HUDEP-2 (cell line): Measurements from ENCODE around the gene TIMM22.
"Not testable (repeated sequence)": the region's sequence is repeated elsewhere in the genome, so short reads cannot be mapped to it uniquely, and the experiment has no call there.

Experiments
- DNase-seq, 76 experiments: peaks; one replicate each; lab custom pipeline; 2025; ENCODE audit not compliant: unreplicated experiment in 76 of 76; lab: John Stamatoyannopoulos, UW

Gene TIMM22

DNA sequence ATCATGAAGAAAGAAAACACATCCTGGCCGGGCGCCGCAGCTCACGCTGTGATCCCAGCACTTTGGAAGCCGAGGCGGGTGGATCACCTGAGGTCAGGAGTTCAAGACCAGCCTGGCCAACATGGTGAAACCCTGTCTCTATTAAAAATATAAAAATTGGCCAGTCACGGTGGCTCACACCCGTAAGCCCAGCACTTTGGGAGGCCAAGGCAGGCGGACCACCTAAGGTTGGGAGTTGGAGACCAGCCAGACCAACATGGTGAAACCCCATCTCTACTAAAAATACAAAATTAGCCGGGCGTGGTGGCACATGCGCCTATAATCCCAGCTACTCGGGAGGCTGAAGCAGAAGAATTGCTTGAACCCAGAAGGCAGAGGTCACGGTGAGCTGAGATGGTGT, 25.1 kb upstream of the TIMM22 start:
- not testable (repeated sequence) for DNase-seq

DNA sequence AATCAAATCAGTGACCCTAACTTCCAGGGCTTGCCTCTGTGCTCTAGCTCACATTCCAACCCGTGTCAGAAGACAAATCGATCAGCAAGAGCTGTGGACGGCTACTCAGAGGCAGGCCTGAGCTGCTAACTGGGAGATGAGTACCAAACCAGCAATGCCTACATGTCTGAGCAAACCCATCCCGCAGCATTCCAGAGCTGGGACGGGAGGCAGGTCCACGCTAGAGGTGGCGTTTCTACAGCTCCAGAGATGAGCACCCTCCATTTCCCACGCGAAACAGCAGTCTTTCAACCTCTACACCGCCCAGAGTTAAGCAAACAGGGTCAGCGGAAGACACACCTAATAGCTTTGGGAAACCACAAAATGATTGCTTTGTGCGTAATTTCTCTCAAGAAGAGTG, 23.9 kb upstream of the TIMM22 start:
- DNase-seq = no peak

DNA sequence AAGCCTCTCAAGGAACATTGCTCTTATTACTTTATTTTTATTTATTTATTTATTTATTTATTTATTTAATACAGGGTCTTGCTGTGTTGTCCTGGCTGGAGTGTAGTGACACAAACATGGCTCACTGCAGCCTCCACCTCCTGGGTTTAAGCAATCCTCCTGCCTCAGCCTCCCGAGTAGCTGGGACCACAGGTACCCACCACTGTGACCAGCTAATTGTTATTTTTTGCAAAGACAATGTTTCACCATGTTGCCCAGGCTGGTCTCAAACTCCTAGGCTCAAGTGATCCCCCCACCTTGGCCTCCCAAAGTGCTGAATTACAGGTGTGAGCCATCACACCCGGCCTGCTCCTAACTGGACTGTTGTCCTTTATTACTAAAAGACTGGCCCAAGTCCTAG, 22.2 kb upstream of the TIMM22 start:
- DNase-seq = not testable (repeated sequence)

DNA sequence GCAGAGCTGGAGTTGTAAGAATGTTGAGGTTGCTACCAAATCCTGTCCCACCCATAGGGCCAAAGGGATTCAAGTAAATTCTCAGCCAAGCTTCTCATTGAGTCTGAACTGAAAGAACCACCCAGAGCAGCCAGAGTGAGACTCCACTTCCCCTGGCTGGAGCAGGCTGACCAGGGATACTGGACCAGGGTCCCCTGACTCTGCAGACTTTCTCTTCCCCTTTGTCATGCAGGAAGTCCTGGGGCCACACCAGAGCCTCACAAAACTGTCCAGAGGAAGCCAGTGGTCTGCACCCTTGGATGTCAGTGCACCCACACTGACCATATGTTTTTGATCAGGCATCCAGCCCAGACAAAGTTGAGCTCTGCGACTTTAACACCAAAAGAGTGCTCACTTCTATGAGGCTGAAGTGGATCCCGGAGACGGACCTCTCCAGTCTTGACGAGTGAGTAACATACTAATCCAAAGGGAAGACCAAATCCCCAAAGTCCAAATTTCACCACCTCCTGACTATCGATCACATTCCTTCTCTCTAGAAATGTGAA, 21.5 kb upstream of the TIMM22 start:
- DNase-seq = no peak

DNA sequence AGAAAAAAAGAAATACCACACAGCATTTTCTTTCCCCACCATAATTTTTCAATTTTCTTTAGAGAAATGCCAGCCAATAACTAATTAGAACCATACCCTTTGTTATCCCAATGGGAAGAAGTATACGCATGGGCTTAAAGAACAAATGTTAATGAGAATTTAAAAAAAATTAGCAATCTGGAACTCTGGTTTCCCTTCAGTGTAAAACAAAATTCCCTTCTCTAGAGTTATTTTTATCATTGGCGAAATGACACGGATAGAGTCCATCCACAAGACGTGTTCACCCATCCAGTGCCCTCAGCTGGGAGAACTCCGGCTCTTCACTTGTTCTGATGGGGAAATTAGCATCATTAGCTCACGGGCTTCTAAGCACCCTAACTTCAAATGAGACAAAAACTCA, 20.6 kb upstream of the TIMM22 start:
- DNase-seq = no peak

DNA sequence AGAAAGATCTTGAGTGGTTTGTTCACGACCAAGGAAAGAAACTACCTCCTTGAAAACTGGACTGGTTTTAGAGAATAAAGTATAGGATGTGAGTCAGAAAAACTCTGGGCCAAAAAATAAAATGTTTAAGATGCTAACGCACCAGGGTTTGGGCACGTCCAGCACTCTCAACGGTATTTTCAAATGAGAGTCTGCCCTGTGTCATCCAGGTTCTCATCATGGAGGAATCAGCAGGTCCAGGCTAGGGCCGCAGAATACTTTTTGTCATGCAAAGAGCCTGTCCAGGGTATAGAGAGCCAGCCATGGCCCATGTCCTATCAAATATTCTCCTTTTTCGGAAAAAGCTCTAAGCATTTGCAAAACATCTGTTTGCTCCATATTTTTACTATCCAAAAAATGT, 19.8 kb upstream of the TIMM22 start:
- DNase-seq = no peak

DNA sequence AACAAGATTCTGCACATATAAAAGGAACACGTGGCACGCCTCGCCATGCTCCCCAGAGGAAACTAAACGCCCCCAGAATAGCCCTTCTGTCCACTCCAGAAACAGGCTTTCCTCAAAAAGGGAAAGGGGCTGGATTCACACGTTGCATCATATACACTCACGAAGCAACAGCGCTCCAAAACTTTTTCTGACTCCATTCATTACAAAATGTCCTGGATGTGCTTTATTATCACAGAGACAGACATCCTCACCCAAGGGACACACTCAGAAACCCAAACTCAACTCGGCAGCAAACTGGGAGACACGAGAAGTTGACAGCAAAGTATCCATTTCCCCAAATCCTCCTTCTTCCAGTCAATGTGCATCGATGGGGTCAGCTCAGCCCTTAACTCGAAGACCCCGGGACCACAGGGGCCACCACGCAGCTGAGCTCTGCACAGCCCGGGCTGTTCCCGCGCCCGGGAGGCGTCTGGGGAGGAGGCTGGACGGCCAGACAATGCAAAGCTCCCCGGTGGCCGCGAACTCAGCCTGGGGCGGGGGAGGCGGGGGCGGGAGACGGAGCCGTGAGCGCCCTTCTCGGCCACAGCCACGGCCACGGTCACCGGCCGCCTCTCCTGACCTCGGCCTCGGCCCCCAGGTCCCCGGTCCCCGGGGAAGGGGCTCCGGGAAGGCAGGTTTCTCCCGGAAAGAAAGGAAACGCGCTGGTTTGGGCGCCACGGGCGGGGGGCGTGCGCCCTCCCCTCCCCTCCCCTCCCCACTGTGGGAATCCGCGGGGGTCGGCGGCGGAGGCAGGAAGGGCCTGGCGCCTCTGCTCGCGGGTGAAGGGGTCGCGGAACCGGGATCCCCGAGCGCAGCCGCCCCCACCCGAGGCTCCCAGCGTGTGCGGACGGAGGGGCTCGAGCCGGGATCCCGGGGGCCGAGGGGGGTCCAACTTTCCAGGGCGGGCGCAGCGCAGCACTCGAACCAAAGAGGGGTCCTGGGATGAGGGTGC, 18.5 kb upstream of the TIMM22 start:
- no peak for DNase-seq

DNA sequence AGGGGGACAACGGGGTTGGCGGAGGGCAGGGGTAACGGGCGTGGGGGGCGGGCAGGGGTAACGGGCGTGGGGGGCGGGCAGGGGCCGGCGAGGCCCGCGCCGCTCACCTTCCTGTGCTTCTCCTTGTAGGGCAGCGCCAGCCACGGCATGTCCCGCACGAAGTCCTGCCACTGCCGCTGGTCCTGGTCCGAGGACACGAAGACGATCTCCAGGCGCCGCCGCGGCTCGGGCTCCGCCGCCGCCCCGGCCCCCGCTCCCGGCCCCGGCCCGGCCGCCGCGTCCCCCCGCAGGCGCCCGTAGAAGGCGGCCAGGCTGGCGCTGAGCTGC, 17.8 kb upstream of the TIMM22 start:
- DNase-seq = peak in 1 of 76 experiments; percentile 14

DNA sequence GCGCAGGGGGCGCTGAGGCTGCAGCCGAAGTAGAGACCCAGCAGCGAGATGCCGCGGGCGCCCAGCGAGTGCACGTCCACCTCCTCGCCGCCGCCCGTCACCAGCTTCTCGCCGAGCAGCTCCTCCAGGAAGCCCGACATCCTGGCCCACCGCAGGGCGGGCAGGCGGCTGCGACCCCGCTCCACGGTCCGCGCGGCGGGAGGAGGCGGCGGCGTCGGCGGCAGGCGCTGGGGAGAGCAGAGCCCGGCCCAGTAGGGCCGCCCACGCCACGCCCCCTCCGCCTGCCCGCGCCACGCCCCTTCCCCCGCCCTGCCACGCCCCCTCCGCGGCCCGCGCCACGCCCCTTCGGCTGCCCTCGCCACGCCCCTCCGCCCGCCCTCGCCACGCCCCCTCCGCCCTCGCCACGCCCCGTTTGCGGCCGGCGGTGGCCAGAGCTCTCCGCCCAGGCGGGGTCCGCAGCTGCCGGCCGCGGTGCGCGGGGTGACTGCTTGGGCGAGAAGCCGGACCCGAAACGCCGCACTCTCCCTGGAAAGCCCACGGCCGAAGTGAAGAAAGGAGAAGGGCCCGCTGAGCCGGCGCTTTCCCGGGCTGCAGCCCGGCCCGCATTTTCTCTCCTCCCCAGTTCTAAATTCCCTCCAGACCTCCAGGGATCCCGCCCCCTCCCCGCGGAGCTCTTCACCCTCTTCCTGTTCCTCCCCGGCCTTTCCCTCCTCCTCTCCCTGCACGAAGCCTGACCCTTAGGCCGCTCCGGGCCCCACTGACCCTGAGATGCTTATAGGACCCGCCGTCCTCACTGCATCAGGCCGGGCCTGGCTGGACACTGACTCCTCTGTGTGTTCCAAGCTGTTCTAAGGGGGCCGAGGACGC, 17.2 kb upstream of the TIMM22 start, which contains the start of gene NXN:
TSS of gene NXN (minus strand) at position 238 of the 867 bp plus-strand sequence.
- peak in 64 of 76 experiments; percentile 6 to 89 (median 66) for DNase-seq

DNA sequence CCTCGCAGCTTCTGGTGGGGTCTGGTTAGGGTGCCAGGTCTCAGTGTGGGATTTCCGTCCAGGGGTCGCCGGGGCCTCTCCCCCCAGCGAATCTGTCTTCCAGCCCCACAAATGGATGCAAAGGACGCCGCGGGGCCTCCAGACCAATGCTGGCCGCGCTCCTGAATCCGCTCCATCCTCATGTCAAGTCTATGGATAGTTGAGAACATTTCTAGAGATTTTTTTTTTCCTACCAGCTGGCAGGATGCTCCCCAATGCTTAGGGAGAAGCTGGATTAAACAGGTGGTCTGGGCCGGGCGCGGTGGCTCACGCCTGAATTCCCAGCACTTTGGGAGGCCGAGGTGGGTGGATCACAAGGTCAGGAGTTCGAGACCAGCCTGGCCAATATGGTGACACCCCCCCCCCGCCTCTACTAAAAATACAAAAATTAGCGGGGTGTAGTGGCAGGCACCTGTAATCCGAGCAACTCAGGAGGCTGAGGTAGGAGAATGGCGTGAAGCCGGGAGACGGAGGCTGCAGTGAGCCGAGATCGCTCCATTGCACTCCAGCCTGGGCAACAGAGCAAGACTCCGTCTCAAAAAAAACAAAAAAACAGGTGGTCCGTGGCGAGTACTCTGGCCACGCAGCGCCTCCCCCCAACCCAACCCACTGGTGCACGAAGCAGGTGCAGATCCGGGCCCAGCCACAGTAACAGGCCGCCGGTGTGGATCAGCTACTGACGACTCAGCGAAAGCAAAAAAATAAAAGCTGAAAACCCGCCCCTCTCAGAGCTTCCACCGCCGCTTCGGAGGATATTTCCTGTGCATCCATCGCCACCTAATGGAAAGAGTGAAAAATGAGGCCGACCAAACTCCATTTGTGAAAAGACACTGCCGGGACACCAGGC, 16.3 kb upstream of the TIMM22 start:
- DNase-seq = peak in 72 of 76 experiments; percentile 6 to 85 (median 54)

DNA sequence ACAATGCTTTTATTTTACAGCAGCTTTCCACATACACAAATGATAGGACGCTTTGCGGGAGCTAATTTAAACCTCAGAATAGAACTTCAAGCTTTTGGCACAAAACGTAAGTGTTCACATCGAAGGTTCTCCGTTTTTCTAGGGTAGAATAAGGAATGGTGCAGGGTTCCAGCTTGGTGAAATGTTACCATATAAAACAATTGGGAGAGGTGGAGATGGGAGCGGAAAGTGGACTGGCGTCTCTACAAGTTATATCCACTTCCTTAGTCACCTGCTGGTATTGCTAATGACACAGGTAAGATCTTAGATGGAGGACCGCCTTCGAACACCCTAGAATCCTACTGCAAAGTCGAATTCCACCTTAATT, 15.7 kb upstream of the TIMM22 start:
- no peak for DNase-seq

DNA sequence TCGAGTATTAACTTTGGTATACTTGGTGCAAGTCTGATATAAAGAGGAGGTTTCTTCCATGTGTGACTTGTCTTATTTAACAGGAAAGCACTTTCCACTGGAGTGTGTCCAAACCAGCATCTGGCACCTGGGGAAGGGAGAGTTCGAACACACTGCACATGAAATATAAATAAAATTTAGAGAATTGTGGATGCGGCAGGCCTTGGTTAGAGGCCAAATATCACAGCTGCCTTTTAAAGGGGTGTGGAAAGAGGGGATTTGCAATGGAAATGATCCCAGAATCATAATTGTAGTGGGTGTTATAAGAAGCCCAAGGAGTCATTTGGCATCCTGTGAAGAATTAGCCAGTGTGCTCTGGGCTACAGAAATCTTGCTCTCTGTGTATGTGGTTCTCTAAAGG, 13.0 kb upstream of the TIMM22 start:
- DNase-seq = peak in 1 of 76 experiments; percentile 20

DNA sequence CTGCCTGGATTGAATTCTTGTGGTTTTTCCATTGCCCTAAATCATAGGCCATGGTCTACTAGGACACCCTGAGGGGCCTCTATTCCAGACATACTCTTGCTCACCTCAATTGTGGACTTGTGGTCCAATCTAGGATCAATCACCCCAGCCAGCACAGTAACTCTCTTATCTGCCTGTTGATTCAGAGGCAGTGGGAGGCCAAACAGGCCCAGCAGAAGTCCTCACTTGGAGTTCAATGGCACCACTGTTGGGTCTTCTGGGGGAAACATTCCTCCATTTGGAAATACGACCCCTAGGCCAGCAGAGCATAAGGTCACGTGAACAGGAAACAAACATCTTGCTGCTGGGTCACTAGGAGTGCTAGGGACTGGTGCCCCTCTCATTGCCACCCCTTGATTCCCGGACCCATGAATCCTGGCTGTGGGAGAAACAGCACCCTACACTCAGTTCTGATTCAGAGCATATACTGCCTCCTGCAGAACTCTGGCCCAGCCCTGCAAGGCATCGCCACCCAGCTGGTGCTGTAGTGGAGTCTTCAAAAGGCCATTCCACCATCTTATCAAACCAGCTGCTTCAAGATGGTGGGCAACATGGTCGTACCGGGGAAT, 10.5 kb upstream of the TIMM22 start:
- no peak for DNase-seq

DNA sequence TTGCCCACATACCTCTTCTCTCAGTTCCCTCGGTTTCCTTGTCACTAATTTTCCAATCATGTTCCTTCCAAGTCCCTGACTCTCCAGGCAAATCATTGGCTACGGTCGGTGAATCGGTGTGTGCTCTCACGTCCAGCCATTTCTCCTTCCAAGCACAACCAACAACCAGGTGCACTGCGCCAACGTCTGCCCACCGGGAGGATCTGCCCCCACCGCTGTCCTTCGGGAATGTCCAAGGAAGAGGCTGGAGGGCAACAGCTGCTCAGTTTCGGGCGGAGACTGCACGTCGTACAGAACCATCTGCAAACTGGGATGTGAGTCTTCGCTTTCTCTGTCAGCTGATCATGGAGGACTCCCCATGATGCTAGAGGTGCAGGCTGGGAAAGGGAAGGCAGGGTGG, 9.0 kb upstream of the TIMM22 start:
- DNase-seq = no peak

DNA sequence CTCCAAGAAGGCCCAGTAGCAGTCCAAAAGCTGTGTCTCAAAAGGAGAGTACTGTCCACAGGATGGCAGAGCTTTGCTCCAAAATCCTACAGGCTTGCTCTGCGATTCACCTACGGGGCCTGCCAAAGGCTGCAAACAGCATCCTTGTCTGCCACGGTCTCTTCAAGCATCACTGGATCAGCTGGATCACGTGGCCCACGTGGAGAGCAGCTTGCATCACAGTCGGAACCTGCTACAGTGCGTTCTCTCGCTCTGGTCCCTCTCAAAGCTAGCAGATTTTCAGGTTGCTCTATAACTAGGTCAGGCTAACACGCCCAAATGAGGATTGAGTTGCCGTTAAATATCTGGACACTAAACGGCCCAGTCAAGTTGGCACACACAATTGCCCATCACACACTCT, 8.4 kb upstream of the TIMM22 start:
- DNase-seq = no peak

DNA sequence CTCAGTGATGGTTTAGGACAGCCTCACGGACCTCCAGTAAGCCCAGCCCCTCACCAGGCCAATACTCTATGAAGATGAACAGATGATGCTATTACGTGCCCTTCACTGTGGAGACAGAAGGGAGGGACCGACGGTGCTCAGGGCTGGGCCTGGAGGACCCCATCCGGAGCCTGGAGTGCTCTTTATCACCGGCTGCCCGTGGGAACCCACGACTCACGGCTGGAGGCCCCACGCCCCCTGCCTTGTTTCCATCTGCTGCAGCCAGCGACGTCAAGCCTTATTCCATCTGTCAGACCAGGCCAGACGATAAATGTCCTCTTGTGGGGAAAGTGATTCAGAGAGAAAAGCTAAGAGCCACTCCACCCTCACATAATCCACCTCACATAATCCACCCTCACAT, 4.0 kb upstream of the TIMM22 start:
- DNase-seq = no peak

DNA sequence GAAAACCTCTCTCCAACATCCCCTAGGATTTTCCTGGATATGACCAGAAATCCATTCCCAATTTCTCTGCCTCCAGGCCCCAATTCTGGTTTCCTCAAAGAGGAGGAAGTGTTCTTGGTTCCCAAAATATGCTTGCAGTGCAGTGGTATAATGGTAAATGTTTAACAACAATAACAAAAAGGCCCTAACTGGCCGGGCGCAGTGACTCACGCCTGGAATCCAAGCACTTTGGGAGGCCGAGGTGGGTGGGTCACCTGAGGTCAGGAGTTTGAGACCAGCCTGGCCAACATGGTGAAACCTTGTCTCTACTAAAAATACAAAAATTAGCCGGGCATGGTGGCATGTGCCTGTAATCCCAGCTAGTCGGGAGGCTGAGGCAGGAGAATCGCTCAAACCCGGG, 1.6 kb upstream of the TIMM22 start:
- DNase-seq = not testable (repeated sequence)

DNA sequence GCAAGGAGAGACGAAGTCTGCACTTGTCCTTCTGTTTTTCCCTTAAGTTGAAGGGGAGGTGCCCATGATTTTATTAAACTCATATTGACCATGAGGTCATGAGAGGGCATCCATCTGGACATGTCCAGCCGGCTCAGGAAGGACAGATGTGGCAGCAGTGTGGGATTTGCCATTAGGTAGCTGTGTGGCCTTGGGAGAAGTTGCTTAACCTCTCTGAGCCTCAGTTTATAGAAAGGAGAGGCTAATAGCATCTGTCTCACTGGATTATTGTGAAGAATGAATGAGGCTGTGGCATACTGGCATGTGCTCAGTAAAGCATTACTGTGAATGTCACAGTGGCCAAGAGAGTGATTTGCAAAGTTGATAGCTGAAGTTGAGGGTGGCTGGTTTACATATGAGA, 1.2 kb downstream of the TIMM22 start:
- no peak for DNase-seq

DNA sequence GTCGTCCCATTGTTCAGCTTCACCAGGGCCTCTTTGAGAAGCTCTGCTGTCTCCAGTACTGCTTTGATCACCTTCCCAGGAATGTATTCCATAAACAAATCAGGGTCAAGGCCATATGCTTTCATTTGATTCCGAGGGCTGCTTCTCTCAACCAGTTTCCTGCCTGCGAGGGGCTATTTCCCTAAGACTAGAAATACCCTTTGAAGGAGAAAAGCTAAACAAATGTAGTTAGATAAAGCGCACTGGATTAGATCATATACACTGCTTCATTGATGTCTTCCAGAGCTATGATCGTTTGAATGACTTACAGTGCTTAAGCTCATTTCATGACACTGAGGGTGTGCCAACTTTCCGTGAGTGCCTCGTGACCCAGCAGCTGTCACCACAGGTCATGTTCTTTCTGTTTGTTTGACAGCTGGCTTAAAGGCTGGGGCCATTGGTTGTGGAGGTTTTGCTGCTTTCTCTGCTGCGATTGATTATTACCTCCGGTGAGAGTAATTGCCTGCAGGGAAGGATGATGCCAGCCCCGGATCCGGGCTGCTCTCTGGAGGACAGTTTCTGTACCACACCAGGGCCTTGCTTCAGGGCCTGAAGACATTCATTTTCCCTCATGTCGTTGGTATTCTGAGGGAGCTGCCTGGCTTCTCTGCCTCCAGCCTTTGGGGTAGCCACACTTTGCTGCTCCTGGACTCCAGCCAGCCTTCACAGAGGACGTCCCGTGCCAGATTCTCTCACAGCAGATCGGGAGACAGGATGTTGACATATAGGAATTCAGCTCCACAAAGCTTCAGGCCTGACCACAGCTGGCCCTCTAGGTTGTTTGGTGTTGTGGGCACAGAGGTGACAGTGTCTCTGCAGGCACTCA, 3.9 kb downstream of the TIMM22 start:
- DNase-seq = peak in 2 of 76 experiments; percentile 1 to 9
